WTC11 (cell line): ENCODE results near the gene SLC9B1.

Experiments
- ESRRA ChIP-seq: sonication (generic); formaldehyde crosslinking; IDR thresholded peaks from 2 replicates; pipeline ENCODE4 v1.8.1; 2022; ENCODE audit warnings: mild to moderate bottlenecking, missing genetic modification reagents, borderline replicate concordance
- NFATC4 ChIP-seq: fragments of 250-450 bp; sonication (Bioruptor Pico); IDR thresholded peaks from 2 replicates; pipeline ENCODE4 v1.9.0; 2021; ENCODE audit warnings: mild to moderate bottlenecking
- ZNF263 ChIP-seq: sonication (generic); formaldehyde crosslinking; IDR thresholded peaks from 2 replicates; pipeline ENCODE4 v1.8.1; 2022; ENCODE audit warnings: low read depth, mild to moderate bottlenecking, moderate library complexity, missing genetic modification reagents
- TF ChIP-seq, protein P1 (sequence below): sonication (generic); formaldehyde crosslinking; IDR thresholded peaks from 2 replicates; pipeline ENCODE4 v1.8.0; 2022; ENCODE audit warnings: mild to moderate bottlenecking, missing genetic modification reagents

DNA sequence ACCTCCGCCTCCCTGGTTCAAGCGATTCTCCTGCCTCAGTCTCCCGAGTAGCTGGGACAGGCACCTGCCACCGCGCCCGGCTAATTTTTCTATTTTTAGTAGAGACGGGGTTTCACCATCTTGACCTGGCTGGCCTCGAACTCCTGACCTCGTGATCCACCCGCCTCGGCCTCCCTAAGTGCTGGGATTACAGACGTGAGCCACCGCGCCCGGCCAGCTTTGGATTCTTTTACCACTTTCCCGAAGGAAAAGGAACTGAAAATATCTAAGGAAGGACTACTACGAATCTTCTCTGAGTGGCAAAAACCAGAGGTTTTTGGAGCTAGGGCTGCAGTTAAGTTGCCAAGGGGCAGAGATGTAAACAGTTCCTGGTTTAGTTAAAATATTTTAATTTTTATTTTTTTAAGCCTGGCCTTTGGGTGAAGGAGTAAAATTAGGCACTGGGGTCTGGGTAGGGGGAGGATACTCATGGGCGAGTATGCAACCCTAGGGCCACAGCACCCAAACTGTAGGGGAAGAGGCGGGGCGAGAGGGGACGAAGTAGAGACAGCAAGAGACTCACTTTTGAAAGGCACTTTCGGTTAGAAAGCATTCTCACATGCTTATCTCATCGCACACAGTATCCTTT lies 151.2 kb downstream of the SLC9B1 start:
- TF ChIP-seq NFATC4 (CRISPR knock-in tag) (no peak), ZNF263 (CRISPR knock-in tag) (no peak), ESRRA (no peak)
- TF ChIP-seq, protein P1, sequence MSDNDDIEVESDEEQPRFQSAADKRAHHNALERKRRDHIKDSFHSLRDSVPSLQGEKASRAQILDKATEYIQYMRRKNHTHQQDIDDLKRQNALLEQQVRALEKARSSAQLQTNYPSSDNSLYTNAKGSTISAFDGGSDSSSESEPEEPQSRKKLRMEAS (CRISPR knock-in tag) = no peak
